ENCODE results near the gene ACOT9. TPM values are rescaled to one million over a fixed set of nuclear protein-coding genes. Genes with fewer than 3 reads are reported as not detected.

Gene ACOT9
- total and polyA plus RNA-seq, 10 of the 15 experiments (the other 5 are each of a cell fraction or from before 2014, with no cell fraction given) = 17.4 to 42.5 (median 23.3) TPM

GRCh38 chrX:23667239-23668177 lies 75.6 kb downstream of the ACOT9 start, which contains the start of gene PRDX4 (continued):
- TF ChIP-seq PRDM15 (CRISPR knock-in tag; IDR thresholded peaks at IDR 0.05) (no peak), HDAC2 (IDR thresholded peaks at IDR 0.05) (no peak), PML (IDR thresholded peaks at IDR 0.05; ENCODE audit: low read length) (0 out of 2 replicates have a peak, but pooled peaks have one; percentile 38), POU2F2 (IDR thresholded peaks at IDR 0.05; ENCODE audit: borderline replicate concordance, low read depth, low read length) (peak; percentile 9; the same call in 1 of the 3 replicates), SMAD1 (IDR thresholded peaks at IDR 0.05; ENCODE audit: low read depth, partially characterized antibody) (no peak), BCLAF1 (IDR thresholded peaks at IDR 0.05) (no peak), NBN (IDR thresholded peaks at IDR 0.05) (peak; percentile 44; the same call in 1 of the 2 replicates), IKZF1 (conservative IDR thresholded peaks at IDR 0.05) (peak; percentile 51; the same call in 1 of the 2 replicates), ZBTB4 (CRISPR knock-in tag; IDR thresholded peaks at IDR 0.05) (no peak), NRF1 (conservative IDR thresholded peaks at IDR 0.05; ENCODE audit: low read depth, low read length) (0 out of 2 replicates have a peak, but pooled peaks have one; percentile 29), TCF7 (IDR thresholded peaks at IDR 0.05; ENCODE audit: borderline replicate concordance) (no peak), ZNF24 (IDR thresholded peaks at IDR 0.05) (no peak), CTCF (IDR thresholded peaks at IDR 0.05 in 2 of 3, conservative IDR thresholded peaks at IDR 0.05 in 1 of 3; ENCODE audit: control insufficient read depth in 2 of 3, extremely low read depth in 1 of 3, insufficient read depth in 1 of 3, low read depth in 3 of 3, low read length in 3 of 3) (no peak), TAF1 (IDR thresholded peaks at IDR 0.05; ENCODE audit: borderline replicate concordance, low read depth, low read length) (no peak), RELA (IDR thresholded peaks at IDR 0.05; ENCODE audit: borderline replicate concordance, partially characterized antibody) (peak; percentile 35), YY1 (IDR thresholded peaks at IDR 0.05; ENCODE audit: low read depth, low read length) (no peak)

Measured in GM12878 (cell line).